Activated T-cell treated with anti-CD3 and anti-CD28 coated beads, Interleukin-2, amount 50 U/mL, for 4 hours (primary cell): Measurements from ENCODE around the gene GALNT8. TPM values are rescaled to one million over a fixed set of nuclear protein-coding genes. Genes with fewer than 3 reads are reported as not detected.

Experiments
- ATAC-seq, 2 donors: fragments of 200-7000 bp; cut with Tn5 transposase; one replicate each; pipeline ENCODE4 v1.10.0; 2021
- DNase-seq: peaks from one replicate; pipeline ENCODE4 v3.0.0-alpha.2; 2020
- H3K27me3 Mint-ChIP-seq: one replicate; pipeline ENCODE4 v1.8.0; 2021; ENCODE audit warnings: low read depth, mixed read lengths
- H3K36me3 Mint-ChIP-seq: one replicate; pipeline ENCODE4 v1.8.0; 2022; ENCODE audit warnings: mixed read lengths; ENCODE audit not compliant: insufficient read depth
- H3K4me1 Mint-ChIP-seq: one replicate; pipeline ENCODE4 v1.8.0; 2021; ENCODE audit warnings: low read depth, mixed read lengths
- H3K4me3 Mint-ChIP-seq: one replicate; pipeline ENCODE4 v1.8.0; 2021; ENCODE audit warnings: mild to moderate bottlenecking, moderate library complexity, mixed read lengths
- H3K9me3 Mint-ChIP-seq: one replicate; pipeline ENCODE4 v1.8.0; 2021; ENCODE audit warnings: mixed read lengths
- total RNA-seq, 3 donors: library from RNA; stranded (reverse); gene quantifications; one replicate each; pipeline ENCODE4 v1.2.1, GENCODE V29; 2021

GALNT8 gene
- total RNA-seq, 3 donors from 2014 or later, result 0.29 to 0.58 (median 0.57) TPM

DNA sequence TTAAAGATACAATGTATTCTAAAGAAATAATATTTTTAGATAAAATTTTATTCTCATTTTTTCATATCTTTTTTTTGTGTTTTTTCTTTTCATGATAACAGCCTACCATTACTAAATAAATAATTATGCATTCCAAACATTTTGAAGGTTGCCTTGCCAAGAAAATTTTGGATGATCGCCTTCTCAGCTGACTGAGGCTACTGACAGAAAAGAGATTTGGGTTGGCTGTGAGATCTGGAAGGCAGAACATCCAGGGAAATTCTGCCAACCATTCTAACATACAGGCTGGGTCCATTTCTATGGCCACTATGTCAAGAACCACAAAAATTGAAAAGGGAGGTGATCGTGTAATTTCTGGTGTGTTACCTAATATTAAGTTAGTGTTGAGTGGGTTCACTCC lies 48.1 kb downstream of the GALNT8 start:
- no peak for DNase-seq
- Mint-ChIP-seq H3K4me3 (no peak overlapping the region), H3K9me3 (no peaks in the 10 kb centered on the region), H3K36me3 (no peaks in the 10 kb centered on the region), H3K4me1 (peaks cover 2% of the 10 kb centered on the region), H3K27me3 (peaks cover 2% of the 10 kb centered on the region)
- no peak for ATAC-seq

DNA sequence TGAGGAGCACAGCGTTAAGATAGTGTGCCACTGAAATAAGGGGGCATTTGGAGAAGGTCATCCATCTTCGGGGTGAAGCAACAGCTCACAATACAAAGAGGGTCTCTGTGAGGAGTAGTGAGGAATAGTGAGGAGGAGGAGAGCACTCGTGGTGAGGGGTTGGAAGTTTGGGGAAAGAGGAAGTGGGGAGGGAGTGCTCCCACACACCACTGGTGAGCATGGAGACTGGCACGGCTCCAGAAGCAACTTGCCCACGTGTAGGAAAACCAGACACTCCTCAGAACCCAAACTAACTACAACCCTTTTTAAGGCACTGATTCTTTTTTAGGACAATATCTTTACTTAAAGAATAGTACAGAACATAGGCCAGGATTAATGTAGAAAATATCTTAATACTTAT lies 48.9 kb downstream of the GALNT8 start:
- Mint-ChIP-seq H3K27me3 (peaks cover 5% of the 10 kb centered on the region), H3K9me3 (no peaks in the 10 kb centered on the region), H3K4me3 (no peak overlapping the region), H3K36me3 (no peaks in the 10 kb centered on the region), H3K4me1 (no peaks in the 10 kb centered on the region)
- DNase-seq, result no peak
- no peak for ATAC-seq

DNA sequence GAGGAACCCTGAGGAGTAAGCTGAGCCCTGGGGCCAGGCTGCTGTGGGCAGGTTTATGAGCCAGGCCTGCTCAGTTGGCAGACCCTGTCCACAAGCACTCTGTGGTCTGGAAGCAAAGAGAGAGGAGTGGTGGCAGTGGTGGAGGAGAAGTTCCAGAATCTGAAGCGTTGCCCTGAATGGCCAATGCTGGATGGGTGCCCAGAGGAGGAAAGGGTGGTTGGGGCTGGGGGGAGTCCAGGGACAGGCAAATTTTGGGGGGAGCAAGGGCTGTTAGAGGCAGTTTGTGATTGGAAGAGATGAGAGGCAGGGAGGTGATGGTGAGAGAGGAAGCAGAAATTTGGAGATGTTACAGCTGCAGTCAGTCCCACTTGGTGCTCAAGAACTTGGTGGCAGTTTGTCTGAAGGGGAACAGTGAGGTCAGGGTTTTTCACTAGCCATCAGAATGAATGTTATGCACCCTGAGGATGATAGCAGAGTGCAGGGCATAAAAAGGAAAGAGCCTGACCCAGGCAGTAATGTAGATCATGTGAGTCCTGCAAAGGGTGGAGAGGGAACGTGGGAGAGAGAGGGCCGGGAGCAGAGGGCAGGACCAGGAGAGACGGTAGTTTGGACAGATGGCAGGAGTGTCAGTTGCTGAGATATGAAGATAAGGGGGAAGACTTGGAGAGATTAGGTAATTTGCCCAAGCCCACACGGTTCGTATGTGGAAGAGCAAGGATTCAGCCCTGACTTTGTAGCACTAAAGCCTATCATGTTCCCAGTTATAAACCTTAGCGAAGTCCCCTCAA lies 51.2 kb downstream of the GALNT8 start:
- no peaks in the 10 kb centered on the region for H3K4me1 Mint-ChIP-seq

DNA sequence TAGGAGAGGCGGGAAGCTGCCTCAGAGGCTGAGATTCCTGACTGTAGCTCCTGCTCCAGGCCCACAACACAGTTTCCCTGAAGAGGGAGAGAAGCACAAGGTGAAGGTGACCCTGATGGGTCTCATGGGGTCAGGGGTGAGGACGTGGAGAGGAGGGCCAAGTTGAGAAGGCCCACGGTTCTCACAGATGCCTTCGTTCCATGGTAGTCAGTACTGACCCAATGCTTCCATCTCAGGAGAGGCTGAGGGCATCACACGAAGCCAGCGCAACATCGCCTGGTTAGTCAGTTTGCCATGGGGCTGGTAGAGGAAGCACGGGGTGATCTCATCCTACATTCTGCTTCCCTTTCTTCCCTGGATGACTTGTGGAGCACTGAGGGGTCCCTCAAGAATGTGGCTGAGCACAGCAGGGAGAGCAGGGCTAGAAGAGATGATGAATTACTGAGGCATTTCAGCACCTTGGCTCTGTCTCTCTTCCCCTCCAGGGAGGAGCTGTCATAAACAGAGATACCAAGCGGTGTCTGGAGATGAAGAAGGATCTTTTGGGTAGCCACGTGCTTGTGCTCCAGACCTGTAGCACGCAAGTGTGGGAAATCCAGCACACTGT lies 51.9 kb downstream of the GALNT8 start:
- DNase-seq, result no peak
- Mint-ChIP-seq H3K4me3 (no peak overlapping the region), H3K27me3 (peaks cover 5% of the 10 kb centered on the region), H3K36me3 (no peaks in the 10 kb centered on the region), H3K4me1 (no peaks in the 10 kb centered on the region), H3K9me3 (no peaks in the 10 kb centered on the region)
- ATAC-seq, result no peak

More for the DNA sequence above, 51.2 kb downstream of the GALNT8 start:
- ATAC-seq (no peak), DNase-seq (no peak)
- H3K27me3 Mint-ChIP-seq, result peaks cover 5% of the 10 kb centered on the region
- no peaks in the 10 kb centered on the region for H3K36me3 Mint-ChIP-seq
- no peaks in the 10 kb centered on the region for H3K9me3 Mint-ChIP-seq
- no peak overlapping the region for H3K4me3 Mint-ChIP-seq

DNA sequence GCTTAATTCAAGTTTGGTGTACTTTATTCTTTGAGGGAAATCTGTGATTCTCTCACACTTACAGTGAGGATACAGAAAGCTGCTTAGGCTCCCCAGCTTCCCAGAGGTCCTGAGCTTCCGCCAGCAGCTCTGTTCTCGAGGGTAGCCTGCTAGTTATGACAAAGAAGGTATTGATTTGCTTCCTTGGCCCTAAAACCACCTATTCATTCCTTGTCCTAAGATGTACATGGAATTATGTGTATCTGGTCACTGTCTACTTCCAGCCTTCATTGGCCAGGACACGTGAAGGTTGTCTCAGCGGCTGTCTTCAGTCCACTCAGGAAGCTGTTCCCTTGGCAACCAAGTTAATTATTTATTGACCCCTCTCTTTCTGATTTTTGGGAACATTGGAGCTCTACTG lies 55.7 kb downstream of the GALNT8 start:
- Mint-ChIP-seq H3K27me3 (peaks cover 17% of the 10 kb centered on the region), H3K36me3 (no peaks in the 10 kb centered on the region), H3K9me3 (no peaks in the 10 kb centered on the region), H3K4me1 (no peaks in the 10 kb centered on the region), H3K4me3 (no peak overlapping the region)
- ATAC-seq (no peak), DNase-seq (no peak)

DNA sequence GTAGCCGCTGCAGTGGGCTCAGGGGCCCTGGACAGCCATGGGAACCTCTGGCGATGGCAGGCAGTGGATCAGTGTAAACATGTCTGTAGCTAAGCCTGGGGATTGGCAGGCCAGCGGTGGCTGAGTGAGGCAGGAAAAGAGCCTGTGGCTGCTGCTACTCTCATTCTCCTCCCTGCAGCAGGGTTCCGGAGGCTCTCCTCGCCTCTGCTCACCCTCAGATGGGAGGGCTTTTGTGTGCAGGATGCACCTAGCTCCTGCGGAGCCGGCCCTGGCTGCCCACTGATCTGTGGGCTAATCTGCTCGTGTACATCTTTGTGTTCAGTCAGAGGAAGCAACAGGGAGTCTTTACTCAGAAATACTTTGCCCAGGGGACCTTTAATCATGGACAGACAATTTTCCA lies 59.5 kb downstream of the GALNT8 start:
- DNase-seq (no peak), ATAC-seq (no peak)
- H3K27me3 Mint-ChIP-seq, result peaks cover 15% of the 10 kb centered on the region
- peaks cover 3% of the 10 kb centered on the region for H3K36me3 Mint-ChIP-seq
- no peaks in the 10 kb centered on the region for H3K4me1 Mint-ChIP-seq
- no peak overlapping the region for H3K4me3 Mint-ChIP-seq
- H3K9me3 Mint-ChIP-seq, result peaks cover 5% of the 10 kb centered on the region

DNA sequence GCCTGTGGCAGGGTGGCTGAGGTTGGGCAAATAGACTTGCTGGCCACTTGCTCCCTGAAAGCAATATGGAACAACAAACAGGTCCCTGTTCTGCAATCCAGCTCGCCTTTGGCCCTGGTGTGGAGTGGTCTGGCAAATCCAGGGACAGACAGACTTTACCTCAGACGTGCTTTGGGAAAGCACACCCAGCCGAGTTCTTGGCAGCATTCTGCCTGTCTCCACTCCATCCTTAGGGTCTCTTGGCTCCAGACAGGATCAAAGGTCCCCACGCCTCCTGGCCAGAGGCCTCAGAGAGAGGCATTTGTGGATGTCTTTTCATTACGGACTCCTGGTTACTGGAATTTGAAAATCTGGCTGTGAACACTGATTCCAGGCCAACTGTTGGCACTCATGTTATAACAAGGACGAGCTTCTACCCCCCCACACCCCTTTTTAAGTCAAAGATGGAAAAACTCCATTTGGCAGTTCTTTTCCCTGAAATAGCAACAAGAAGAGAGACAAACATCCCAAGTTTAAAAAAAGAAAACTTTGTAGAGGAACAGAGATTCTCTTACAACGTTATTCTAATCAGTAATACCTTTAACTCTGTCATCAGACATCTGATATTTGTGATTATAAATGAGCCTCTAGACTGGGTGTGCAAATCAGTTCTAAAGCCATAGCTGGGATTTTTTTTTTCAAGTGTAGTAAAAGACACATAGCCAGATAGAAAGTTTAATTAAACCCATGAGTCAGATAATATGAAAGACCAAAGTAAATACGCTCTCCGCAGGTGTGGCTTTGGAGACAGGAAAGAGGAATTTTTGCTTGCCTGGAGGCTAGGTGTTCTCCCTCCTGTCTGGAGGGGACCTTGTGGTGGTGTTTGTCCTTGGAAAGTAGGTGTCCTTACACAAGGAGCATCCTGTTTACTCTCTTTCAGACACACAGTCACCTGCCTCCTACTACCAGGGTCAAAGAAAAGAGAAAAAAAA lies 60.7 kb downstream of the GALNT8 start:
- peaks cover 26% of the 10 kb centered on the region for H3K27me3 Mint-ChIP-seq
- peaks cover 4% of the 10 kb centered on the region for H3K36me3 Mint-ChIP-seq
- peaks cover 5% of the 10 kb centered on the region for H3K9me3 Mint-ChIP-seq
- no peaks in the 10 kb centered on the region for H3K4me1 Mint-ChIP-seq
- DNase-seq (no peak), ATAC-seq (no peak)
- no peak overlapping the region for H3K4me3 Mint-ChIP-seq

DNA sequence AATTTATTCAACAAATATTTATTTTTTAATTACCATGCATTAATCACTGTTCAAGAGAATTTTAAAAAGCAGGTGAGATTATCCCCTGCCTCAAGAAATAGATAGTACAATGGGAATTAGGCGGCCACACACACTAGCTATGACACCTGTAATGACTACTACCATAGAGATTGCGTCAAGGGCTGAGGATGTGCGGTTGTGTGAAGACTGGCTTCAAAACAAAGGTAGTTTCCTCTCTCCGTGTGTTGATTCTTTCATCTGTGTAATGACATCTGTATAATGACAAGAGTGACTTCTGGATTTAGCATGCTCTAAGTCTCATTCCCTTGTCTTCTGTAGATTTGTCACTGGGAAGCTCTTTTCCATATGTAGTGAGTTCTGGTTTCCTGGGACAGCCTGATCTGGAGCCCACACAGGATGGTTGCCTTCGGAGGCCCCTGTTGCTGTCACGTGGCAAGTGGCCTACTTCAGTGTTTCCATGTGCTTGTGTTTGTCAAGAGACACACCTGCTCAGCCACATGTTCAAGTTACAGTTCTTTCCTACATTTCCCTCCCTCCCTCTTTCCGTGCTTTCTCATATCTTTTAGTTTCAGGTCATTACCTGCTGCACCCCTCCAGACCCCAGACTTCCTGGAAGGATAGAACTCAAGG lies 64.3 kb downstream of the GALNT8 start:
- no peak for ATAC-seq
- Mint-ChIP-seq H3K9me3 (peaks cover 5% of the 10 kb centered on the region), H3K36me3 (peaks cover 4% of the 10 kb centered on the region), H3K27me3 (peaks cover 29% of the 10 kb centered on the region), H3K4me3 (no peak overlapping the region), H3K4me1 (no peaks in the 10 kb centered on the region)
- DNase-seq, result no peak

DNA sequence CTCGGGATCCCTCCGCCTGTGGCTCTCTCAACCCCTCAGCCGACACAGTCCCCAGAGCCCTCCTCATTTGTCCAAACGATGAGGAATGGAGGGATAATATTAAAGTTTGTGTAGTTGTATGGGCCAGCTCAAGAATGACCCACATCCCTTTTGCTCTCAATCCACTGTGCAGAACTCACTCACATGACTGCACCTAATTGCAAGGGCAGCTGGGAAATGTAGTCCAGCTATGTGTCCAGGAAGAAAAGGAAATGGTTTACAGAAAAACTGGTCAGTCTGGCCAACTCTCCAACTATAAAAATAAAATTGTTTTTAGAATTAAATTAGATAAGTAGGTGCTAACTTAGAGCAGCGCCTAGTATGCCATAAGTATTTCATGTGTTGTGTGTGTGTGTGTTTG lies 66.6 kb downstream of the GALNT8 start:
- Mint-ChIP-seq H3K36me3 (peaks cover 4% of the 10 kb centered on the region), H3K4me1 (no peaks in the 10 kb centered on the region), H3K27me3 (peaks cover 20% of the 10 kb centered on the region), H3K4me3 (no peak overlapping the region), H3K9me3 (peaks cover 9% of the 10 kb centered on the region)
- no peak for DNase-seq
- no peak for ATAC-seq

DNA sequence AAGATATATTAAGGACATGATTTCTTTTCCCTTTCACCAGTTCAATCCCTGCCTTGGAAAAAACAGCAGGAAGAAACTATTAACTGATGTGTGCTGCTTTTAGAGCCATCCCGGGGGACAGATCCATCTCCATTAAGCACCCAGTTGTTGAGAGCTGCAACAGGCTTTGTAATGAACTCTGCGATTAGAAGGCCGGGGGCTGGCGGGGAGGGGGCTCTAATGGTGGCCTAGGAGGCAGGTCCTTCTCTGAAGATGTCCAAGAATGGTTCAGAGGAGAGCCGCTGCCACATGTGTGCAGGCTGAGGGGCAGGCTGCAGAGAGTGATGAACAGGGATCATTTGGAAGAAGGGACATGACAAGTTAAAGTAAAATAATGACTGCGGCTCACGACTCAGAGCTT lies 67.8 kb downstream of the GALNT8 start:
- ATAC-seq (no peak), DNase-seq (no peak)
- peaks cover 4% of the 10 kb centered on the region for H3K36me3 Mint-ChIP-seq
- peaks cover 8% of the 10 kb centered on the region for H3K9me3 Mint-ChIP-seq
- H3K4me3 Mint-ChIP-seq, result no peak overlapping the region
- no peaks in the 10 kb centered on the region for H3K4me1 Mint-ChIP-seq
- peaks cover 20% of the 10 kb centered on the region for H3K27me3 Mint-ChIP-seq

DNA sequence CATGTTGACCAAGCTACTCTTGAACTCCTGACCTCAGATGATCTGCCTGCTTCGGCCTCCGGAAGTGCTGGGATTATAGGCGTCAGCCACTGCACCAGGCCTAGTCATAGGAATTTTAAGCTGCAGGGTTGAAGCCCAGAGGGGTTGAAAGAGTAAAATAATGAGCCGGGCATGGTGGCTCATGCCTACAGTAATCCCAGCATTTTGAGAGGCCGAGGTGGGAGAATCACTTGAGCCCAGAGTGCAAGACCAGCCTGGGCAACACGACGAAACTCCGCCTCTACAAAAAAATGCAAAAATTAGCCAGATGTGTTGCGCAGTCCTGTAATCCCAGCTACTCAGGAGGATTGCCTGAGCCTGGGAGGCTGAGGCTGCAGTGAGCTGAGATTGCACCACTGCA lies 69.6 kb downstream of the GALNT8 start:
- H3K4me1 Mint-ChIP-seq, result no peaks in the 10 kb centered on the region
- H3K9me3 Mint-ChIP-seq, result peaks cover 4% of the 10 kb centered on the region
- no peak overlapping the region for H3K4me3 Mint-ChIP-seq
- peaks cover 30% of the 10 kb centered on the region for H3K27me3 Mint-ChIP-seq
- H3K36me3 Mint-ChIP-seq, result peaks cover under 1% of the 10 kb centered on the region
- DNase-seq (no peak), ATAC-seq (no peak)

DNA sequence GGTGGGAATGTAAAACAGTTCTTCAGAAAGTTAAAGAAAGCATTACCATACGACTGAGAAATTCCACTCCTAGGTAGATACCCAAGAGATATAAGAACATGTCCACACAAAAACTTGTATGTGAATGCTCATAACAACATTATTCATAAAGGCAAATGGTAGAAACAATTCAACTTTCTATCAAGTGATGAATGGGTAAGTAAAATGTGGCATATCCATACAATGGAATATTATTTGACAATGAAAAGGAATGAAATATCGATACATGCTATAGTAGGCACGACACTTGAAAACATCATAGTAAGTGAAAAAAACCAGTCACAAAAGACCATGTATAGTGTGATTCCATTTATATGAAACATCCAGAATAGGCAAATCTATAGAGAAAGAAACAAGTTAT lies 71.3 kb downstream of the GALNT8 start:
- Mint-ChIP-seq H3K36me3 (no peaks in the 10 kb centered on the region), H3K27me3 (peaks cover 14% of the 10 kb centered on the region), H3K4me3 (no peak overlapping the region), H3K4me1 (no peaks in the 10 kb centered on the region), H3K9me3 (peaks cover 4% of the 10 kb centered on the region)
- ATAC-seq (no peak), DNase-seq (no peak)

DNA sequence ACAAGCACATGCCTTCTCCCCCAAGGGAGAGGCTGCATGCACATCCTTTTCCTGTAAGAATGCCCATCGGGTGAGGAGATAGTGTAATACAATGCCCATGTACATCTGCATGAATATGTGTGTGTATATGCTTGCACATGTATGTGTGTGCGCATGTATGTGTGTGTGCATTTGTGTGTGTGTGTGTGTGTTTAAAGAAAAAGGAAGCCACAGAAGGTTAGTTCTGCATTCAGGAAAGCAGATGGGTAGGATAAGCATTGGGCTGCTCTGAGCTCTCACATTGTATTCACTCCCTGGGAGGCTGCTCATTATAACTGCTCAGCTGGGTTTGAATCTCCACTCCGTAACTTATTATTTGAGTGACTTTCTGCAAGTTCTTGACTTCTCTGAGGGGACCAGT lies 74.3 kb downstream of the GALNT8 start:
- ATAC-seq (no peak), DNase-seq (no peak)
- Mint-ChIP-seq H3K4me1 (no peaks in the 10 kb centered on the region), H3K9me3 (peaks cover 4% of the 10 kb centered on the region), H3K36me3 (no peaks in the 10 kb centered on the region), H3K27me3 (peaks cover 16% of the 10 kb centered on the region), H3K4me3 (no peak overlapping the region)

DNA sequence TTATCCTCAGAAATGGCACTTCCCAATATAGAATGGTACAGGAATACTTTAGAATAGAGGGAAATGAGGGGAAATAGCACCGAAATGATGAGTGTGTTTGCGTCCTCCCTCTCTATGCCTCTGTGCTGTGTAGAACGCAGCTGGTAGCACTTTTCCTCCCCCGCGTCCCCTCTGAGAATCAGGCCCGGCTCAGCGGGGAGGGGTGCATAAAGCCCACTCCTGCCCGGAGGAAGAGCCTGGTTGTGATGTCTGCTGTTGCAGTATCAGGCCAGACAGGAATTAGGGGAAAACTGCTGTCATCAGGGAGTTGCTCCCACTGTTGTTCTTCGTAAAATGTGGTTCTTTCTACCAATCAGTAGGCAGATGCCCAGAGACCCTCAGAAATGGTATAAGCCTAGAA lies 76.0 kb downstream of the GALNT8 start:
- DNase-seq (no peak), ATAC-seq (no peak)
- H3K4me3 Mint-ChIP-seq, result no peak overlapping the region
- H3K4me1 Mint-ChIP-seq, result no peaks in the 10 kb centered on the region
- peaks cover 3% of the 10 kb centered on the region for H3K9me3 Mint-ChIP-seq
- peaks cover 18% of the 10 kb centered on the region for H3K27me3 Mint-ChIP-seq
- H3K36me3 Mint-ChIP-seq, result no peaks in the 10 kb centered on the region
